Spleen (tissue), 7 donors: ENCODE results near the gene GNB1.

Experiments
- POLR2A ChIP-seq, 3 donors: fragments of 450-650 bp; IDR thresholded peaks; one replicate each; pipeline ENCODE4 v1.5.1; 2017; ENCODE audit warnings: antibody characterized with exemption in 3 of 3, mild to moderate bottlenecking in 1 of 3
- TF ChIP-seq, protein P1 (sequence below), 11 experiments: fragments of 200-600 bp in 7 of 11; fragments of 450-650 bp in 4 of 11; sonication (generic) in 4 of 11; IDR thresholded peaks in 8 of 11; conservative IDR thresholded peaks in 3 of 11; 1 replicate in 7 of 11; 2 replicates in 4 of 11; pipeline versions ENCODE4 v1.4.0 to v1.8.0; 2016 to 2021; ENCODE audit warnings: antibody characterized with exemption in 11 of 11, inconsistent platforms in 4 of 11, mild to moderate bottlenecking in 1 of 11
- donor health status: DM: no; HTN: no; CAD: no; lungs with moderate emphysema.
- donor health status: DM: no; HTN: no; CAD: no.
- donor health status: DM: no; HTN: no; CAD: no.

DNA sequence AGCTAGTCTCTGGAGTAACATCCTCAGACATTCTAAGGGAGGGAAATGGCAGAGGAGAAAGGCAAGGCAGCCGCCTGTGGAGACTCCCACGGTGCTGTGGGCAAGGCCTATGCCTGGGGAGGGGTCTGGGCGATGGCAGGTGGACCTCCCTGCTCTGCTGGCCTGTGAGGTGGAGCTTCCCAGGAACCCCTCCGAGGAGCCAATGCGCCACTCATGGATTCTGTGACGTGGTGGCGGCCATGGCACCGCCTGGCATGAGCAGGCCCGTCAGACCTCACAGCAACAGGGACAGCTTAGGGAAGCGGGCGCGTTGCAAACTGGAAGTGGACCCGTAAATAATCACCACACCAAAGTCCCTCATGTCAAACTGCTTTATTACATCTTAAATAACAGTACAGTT is 106.0 kb downstream of the GNB1 start:
- TF ChIP-seq, protein P1, sequence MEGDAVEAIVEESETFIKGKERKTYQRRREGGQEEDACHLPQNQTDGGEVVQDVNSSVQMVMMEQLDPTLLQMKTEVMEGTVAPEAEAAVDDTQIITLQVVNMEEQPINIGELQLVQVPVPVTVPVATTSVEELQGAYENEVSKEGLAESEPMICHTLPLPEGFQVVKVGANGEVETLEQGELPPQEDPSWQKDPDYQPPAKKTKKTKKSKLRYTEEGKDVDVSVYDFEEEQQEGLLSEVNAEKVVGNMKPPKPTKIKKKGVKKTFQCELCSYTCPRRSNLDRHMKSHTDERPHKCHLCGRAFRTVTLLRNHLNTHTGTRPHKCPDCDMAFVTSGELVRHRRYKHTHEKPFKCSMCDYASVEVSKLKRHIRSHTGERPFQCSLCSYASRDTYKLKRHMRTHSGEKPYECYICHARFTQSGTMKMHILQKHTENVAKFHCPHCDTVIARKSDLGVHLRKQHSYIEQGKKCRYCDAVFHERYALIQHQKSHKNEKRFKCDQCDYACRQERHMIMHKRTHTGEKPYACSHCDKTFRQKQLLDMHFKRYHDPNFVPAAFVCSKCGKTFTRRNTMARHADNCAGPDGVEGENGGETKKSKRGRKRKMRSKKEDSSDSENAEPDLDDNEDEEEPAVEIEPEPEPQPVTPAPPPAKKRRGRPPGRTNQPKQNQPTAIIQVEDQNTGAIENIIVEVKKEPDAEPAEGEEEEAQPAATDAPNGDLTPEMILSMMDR (IDR thresholded peaks at IDR 0.05 in 8 of 11, conservative IDR thresholded peaks at IDR 0.05 in 3 of 11): no peak
- TF ChIP-seq POLR2A (IDR thresholded peaks at IDR 0.05): no peak
